Gastroesophageal sphincter (tissue), 4 donors: ENCODE data around the gene BRDT. TPM values are rescaled to one million over a fixed set of nuclear protein-coding genes. Genes with fewer than 3 reads are reported as not detected.

Source experiments
- ATAC-seq: fragments of 150-250 bp; one replicate; pipeline ENCODE4 v1.9.1; 2016; ENCODE audit warnings: mild to moderate bottlenecking, moderate library complexity
- H3K27ac ChIP-seq, 4 donors: fragments of 200-600 bp; sonication (generic) in 3 of 4; 1 replicate in 3 of 4; 2 replicates in 1 of 4; pipeline ENCODE4 v1.5.1; 2016 to 2019
- H3K27me3 ChIP-seq: fragments of 200-600 bp; sonication (generic); one replicate; pipeline ENCODE4 v1.5.1; 2019
- H3K36me3 ChIP-seq, 2 donors: fragments of 200-600 bp; sonication (generic); one replicate each; pipeline ENCODE4 v1.5.1; 2019; ENCODE audit warnings: control low read depth in 1 of 2
- H3K4me1 ChIP-seq, 3 donors: fragments of 200-600 bp; sonication (generic); 1 replicate in 2 of 3; 2 replicates in 1 of 3; pipeline ENCODE4 v1.5.1; 2016 to 2019; ENCODE audit warnings: control low read depth in 2 of 3
- H3K4me3 ChIP-seq, 2 donors: fragments of 200-600 bp; sonication (generic); one replicate each; pipeline ENCODE4 v1.5.1; 2019; ENCODE audit warnings: mild to moderate bottlenecking in 1 of 2, moderate library complexity in 1 of 2
- H3K9me3 ChIP-seq, 3 donors: fragments of 200-600 bp; sonication (generic); one replicate each; pipeline ENCODE4 v1.5.1; 2017 to 2019; ENCODE audit warnings: control low read depth in 2 of 3
- CTCF ChIP-seq, 4 experiments: fragments of 200-600 bp in 2 of 4; fragments of 450-650 bp in 2 of 4; sonication (generic) in 1 of 4; IDR thresholded peaks; one replicate each; pipeline ENCODE4 v1.5.1; 2017 to 2019; ENCODE audit warnings: antibody characterized with exemption in 4 of 4, mild to moderate bottlenecking in 2 of 4, moderate library complexity in 2 of 4
- EP300 ChIP-seq: sonication (generic); formaldehyde crosslinking; IDR thresholded peaks from one replicate; pipeline ENCODE4 v1.6.1; 2017; ENCODE audit warnings: antibody characterized with exemption, mild to moderate bottlenecking
- POLR2A ChIP-seq, 2 donors: fragments of 450-650 bp; IDR thresholded peaks; one replicate each; pipeline ENCODE4 v1.6.1; 2017; ENCODE audit warnings: antibody characterized with exemption in 2 of 2, mild to moderate bottlenecking in 2 of 2, moderate library complexity in 1 of 2
- POLR2AphosphoS5 ChIP-seq: sonication (generic); formaldehyde crosslinking; IDR thresholded peaks from one replicate; pipeline ENCODE4 v1.6.1; 2017; ENCODE audit warnings: antibody characterized with exemption
- WGBS, 2 donors: methylation state at CpG; one replicate each; pipeline ENCODE4 v1.1.5; 2018; ENCODE audit warnings: low coverage in 1 of 2; 5-methylcytosine and 5-hydroxymethylcytosine counted together
- total RNA-seq, 4 donors: library from RNA; depleted of rRNA; stranded (reverse); fragments of >200 nt; gene quantifications; one replicate each; pipeline ENCODE4 v1.1.0, GENCODE V29; 2016

BRDT gene
- total RNA-seq, 4 donors from 2014 or later: not detected

DNA sequence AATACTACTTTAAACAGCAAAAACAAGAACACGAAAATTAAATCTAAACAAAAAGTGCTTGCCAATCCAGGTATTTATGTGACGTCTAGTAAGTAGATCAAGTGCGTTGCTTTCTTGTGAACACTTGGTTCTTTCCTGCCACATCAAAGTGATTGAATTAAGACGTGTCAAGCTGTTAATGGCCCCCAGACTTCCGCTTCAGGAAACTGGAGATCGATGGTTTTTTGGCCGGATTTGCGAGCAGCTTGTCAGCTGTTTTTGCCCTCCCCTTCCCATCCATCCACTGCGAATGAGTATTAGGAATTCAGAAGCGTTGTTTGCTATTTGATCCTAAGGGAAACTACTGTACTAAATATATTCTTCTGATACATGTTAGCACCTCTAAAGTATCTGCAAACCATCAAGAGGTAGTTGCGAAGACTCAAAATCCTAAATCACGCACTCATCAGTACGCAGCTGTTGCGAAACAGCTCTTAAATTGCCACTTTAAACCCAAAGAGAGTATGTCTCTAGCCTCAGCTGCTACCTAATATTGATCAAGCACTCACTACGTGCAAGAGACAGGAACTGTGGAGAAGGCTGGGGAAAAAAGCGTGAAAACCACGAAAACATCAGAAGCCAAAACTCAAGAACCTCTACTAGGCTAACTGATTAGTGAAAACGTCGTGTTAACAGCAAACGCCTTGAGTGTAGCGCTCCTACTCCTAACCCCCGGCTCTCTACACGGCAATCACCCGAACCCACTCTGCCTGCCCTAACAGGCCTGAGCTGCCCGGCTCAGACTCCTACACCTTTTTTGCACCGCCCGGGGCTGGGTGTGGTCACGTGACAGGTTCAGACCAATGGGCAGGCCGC lies 473 bp upstream of the BRDT start:
- no peaks in the 10 kb centered on the region for H3K36me3 ChIP-seq
- WGBS, 2 donors: 68 to 69% methylated on average over 25 to 26 of the region's 29 CpGs
- no peak for TF ChIP-seq POLR2AphosphoS5
- no peaks in the 10 kb centered on the region for H3K4me1 ChIP-seq
- no peak overlapping the region for H3K27ac ChIP-seq
- no peaks in the 10 kb centered on the region for H3K27me3 ChIP-seq
- no peaks in the 10 kb centered on the region for H3K9me3 ChIP-seq
- no peak for ATAC-seq
- no peak overlapping the region for H3K4me3 ChIP-seq

GRCh38 chr1:91952187-91952586 lies 3.0 kb downstream of the BRDT start:
- TF ChIP-seq CTCF (IDR thresholded peaks at IDR 0.05) (no peak), POLR2A (IDR thresholded peaks at IDR 0.05) (no peak), EP300 (no peak), POLR2AphosphoS5 (no peak)
- Histone ChIP-seq H3K9me3 (no peaks in the 10 kb centered on the region), H3K27me3 (no peaks in the 10 kb centered on the region), H3K4me3 (no peak overlapping the region), H3K27ac (no peak overlapping the region), H3K4me1 (no peaks in the 10 kb centered on the region), H3K36me3 (no peaks in the 10 kb centered on the region)
- ATAC-seq: no peak
- 49% methylated on average over 2 of the region's 2 CpGs; no CpG with 5 or more reads in 1 of the 2 donors for WGBS, 2 donors

DNA sequence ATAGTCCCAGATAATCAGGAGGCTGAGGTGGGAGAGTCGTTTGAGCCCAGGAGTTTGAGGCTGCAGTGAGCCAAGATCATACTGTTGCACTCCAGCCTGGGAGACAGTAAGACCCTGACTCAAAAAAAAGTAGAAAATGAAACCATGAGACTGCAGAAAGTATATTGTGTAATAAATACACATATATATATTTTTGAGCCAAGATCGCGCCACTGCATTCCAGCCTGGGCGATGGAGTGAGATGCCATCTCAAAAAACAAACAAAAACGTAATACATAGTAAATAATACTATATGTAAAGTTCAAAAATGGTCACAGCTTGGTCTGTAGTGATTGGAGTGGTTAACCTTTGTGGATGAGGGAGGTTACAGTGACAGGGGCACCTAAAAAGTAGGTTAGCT lies 9.7 kb downstream of the BRDT start:
- Histone ChIP-seq H3K4me1 (no peaks in the 10 kb centered on the region), H3K36me3 (no peaks in the 10 kb centered on the region), H3K27me3 (no peaks in the 10 kb centered on the region), H3K27ac (no peak overlapping the region), H3K9me3 (no peaks in the 10 kb centered on the region), H3K4me3 (no peak overlapping the region)
- TF ChIP-seq POLR2AphosphoS5: no peak
- no peak for TF ChIP-seq POLR2A (IDR thresholded peaks at IDR 0.05)
- no peak for TF ChIP-seq EP300
- TF ChIP-seq CTCF (IDR thresholded peaks at IDR 0.05): no peak
- ATAC-seq: no peak
- WGBS, 2 donors: 61 to 74% methylated on average over 2 to 5 of the region's 5 CpGs

- no peaks in the 10 kb centered on the region for H3K4me1 ChIP-seq
- H3K36me3 ChIP-seq: no peaks in the 10 kb centered on the region
- no peak overlapping the region for H3K27ac ChIP-seq
- H3K4me3 ChIP-seq: no peak overlapping the region
- WGBS, 2 donors: 80 to 81% methylated on average over 2 of the region's 2 CpGs
- TF ChIP-seq POLR2AphosphoS5 (no peak), EP300 (no peak)
- H3K27me3 ChIP-seq: no peaks in the 10 kb centered on the region
- no peaks in the 10 kb centered on the region for H3K9me3 ChIP-seq
- no peak for ATAC-seq
Observed at GRCh38 chr1:91968334-91968733, 19.1 kb downstream of the BRDT start.

GRCh38 chr1:91979383-91979782 lies 30.2 kb downstream of the BRDT start:
- TF ChIP-seq POLR2AphosphoS5 (no peak), POLR2A (IDR thresholded peaks at IDR 0.05) (no peak), EP300 (no peak), CTCF (IDR thresholded peaks at IDR 0.05) (no peak)
- Histone ChIP-seq H3K4me3 (no peak overlapping the region), H3K36me3 (no peaks in the 10 kb centered on the region), H3K9me3 (no peaks in the 10 kb centered on the region), H3K27me3 (no peaks in the 10 kb centered on the region), H3K4me1 (no peaks in the 10 kb centered on the region), H3K27ac (no peak overlapping the region)
- no peak for ATAC-seq
- WGBS, 2 donors: 90 to 92% methylated on average over 5 to 7 of the region's 7 CpGs

DNA sequence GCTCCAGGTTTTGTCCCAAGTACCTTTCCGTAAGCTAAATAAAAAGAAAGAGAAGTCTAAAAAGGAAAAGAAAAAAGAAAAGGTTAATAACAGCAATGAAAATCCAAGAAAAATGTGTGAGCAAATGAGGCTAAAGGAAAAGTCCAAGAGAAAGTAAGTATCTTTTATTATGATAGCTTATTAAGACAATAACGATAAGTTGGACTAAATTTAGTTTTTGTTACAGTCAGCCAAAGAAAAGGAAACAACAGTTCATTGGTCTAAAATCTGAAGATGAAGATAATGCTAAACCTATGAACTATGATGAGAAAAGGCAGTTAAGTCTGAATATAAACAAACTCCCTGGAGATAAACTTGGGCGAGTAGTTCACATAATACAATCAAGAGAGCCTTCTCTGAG lies 31.5 kb downstream of the BRDT start:
- TF ChIP-seq CTCF (IDR thresholded peaks at IDR 0.05) (no peak), POLR2AphosphoS5 (no peak), EP300 (no peak), POLR2A (IDR thresholded peaks at IDR 0.05) (no peak)
- 43 to 54% methylated on average over 3 of the region's 3 CpGs for WGBS, 2 donors
- no peaks in the 10 kb centered on the region for H3K36me3 ChIP-seq
- no peak overlapping the region for H3K27ac ChIP-seq
- no peaks in the 10 kb centered on the region for H3K9me3 ChIP-seq
- H3K4me1 ChIP-seq: no peaks in the 10 kb centered on the region
- no peaks in the 10 kb centered on the region for H3K27me3 ChIP-seq
- ATAC-seq: no peak
- H3K4me3 ChIP-seq: no peak overlapping the region
